Hematopoietic multipotent progenitor cell (in vitro differentiated cells): Measurements from ENCODE around the gene PTGIR. TPM values are rescaled to one million over a fixed set of nuclear protein-coding genes. Genes with fewer than 3 reads are reported as not detected.

ENCODE experiments used
- DNase-seq, 3 donors: peaks; one replicate each; pipeline ENCODE4 v3.0.0-alpha.2; 2011 to 2015; ENCODE audit warnings: low read depth in 2 of 3, low spot score in 2 of 3
- total RNA-seq: library from RNA; depleted of rRNA; stranded (reverse); fragments of >200 nt; gene quantifications from one replicate; pipeline ENCODE4 v1.2.3, GENCODE V29; 2012

The PTGIR gene, protein sequence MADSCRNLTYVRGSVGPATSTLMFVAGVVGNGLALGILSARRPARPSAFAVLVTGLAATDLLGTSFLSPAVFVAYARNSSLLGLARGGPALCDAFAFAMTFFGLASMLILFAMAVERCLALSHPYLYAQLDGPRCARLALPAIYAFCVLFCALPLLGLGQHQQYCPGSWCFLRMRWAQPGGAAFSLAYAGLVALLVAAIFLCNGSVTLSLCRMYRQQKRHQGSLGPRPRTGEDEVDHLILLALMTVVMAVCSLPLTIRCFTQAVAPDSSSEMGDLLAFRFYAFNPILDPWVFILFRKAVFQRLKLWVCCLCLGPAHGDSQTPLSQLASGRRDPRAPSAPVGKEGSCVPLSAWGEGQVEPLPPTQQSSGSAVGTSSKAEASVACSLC
- 4.3 TPM for total RNA-seq

DNA sequence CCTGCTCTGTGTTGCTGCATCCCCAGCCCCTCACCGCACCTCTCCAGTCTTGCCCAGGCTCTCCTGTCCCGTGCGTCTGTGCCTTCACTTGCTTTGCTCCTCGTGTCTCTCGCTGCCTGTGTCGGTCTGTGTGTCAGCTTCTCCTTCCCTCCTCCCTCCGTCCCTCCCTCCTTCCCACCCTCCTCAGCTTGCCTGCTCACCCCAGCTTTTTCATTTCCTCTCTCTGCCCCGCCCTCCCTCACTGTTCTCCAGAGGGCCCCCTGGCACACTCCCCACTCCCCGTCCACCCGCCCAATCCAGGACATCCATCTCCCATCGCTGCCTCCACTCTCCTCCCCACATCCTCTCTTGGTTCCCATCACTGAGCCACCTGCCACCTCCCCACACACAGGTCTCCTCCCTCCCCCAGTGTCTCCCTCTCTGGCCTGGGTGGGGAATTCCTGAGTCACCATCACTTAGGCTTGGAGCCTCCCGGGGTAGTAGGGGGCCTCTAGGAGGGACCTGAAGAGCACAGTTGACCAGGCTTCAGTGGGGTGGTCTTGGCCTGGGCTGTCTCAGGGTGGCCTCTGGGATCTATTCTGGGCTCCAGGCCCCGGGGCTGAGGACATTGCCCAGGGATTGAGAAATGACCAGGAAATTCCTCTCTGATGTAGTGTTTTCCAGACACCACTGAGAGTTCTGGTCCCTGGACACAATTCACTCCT lies at the start of gene PTGIR:
Gene PTGIR, minus strand, starts transcription at position 132 of the 704 bp plus-strand sequence. CDS start 864 bp downstream, outside the sequence.
- peak in 1 of 3 donors; percentile 40 for DNase-seq

DNA sequence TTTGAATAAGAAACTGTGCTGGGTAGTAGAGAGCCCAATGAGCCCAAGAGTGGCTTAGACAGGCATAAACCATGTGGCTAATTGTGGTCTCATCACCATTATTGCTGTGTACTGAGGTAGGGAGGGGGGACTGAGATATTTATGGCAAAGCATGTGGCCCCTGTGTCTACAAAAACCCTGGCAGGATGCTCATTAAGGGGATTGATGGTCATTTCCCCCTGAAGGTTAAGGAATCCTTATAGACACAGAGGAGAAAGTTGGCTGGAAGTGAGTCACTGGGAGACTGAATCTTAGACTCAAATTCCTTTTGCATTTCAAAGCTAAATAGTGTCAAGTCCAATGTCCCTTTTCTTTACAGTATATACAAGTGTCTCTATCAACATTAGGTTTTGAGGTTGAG lies 45.9 kb upstream of the PTGIR start:
- DNase-seq, result no peak

DNA sequence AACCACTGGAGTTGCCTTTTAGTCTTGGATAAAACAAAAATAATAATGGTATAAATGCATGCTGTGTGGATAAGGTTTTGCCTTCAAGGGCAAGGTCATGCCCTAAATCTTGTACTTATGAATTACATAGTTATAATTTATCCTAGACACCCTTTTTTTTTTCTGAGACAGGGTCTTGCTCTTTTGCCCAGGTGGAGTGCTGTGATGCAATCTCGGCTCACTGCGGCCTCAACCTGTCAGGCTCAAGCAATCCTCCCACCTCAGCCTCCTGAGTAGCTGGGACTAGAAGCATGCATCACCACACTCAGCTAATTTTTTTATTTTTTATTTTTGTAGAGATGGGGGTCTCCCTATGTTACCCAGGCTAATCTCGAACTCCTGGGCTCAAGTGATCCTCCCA lies 43.8 kb upstream of the PTGIR start:
- no peak for DNase-seq

DNA sequence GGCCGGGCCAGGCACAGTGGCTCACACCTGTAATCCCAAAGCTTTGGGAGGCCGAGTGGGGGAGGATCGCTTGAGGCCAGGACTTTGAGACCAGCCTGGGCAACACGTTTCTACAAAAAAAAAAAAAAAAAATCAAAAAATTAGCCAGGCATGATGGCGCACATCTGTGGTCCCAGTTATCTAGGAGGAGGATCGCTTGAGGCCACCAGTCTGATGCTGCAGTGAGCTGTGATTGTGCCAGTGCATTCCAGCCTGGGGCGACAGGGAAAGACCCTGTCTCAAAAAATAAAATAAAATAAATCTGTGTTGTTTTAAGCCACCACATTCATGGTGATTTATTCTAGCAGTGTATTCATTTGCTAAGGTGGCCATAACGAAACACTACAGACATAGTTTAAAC lies 40.2 kb upstream of the PTGIR start:
- no peak for DNase-seq

DNA sequence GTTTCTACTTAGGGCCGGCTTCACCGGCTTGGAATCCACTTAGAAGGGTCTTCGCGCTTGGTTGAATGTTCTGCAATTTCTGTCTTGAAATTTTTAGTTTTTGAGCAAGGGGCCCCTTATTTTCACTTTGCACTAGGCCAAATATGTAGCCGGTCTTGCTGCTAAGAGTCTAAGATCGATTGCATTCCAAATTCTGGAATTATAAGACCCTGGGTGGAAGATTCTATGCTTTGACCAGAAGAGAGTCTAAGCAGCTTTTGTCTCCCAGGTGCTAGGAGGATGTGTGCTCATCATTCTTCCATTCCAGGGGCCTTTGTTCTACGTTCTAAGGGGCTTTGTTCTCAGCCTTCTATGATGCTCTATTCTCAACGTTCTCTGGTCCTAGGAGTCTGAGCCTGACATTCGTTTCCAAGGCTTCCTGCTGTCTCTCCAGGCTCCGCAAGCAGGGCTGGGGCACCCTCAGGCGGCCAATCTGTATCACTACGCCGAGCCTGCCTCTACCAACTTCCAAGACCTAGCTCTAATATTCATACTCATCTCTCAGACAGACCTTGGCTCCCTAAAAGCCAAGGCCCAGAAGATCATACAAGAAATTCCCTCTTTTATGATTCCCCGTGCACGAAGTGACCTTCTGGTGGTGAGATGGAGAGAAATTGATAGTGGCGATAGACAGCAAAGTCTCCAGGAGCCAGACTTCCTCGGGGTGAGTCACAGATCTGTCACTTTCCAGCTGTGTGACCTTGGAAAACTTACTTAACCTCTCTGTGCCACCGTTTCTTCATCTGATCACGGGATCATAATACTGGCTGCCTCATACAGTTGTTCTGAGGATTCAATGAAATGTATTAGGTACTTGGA lies 37.1 kb upstream of the PTGIR start:
- DNase-seq, result peak; percentile 52 to 92 (median 84)

DNA sequence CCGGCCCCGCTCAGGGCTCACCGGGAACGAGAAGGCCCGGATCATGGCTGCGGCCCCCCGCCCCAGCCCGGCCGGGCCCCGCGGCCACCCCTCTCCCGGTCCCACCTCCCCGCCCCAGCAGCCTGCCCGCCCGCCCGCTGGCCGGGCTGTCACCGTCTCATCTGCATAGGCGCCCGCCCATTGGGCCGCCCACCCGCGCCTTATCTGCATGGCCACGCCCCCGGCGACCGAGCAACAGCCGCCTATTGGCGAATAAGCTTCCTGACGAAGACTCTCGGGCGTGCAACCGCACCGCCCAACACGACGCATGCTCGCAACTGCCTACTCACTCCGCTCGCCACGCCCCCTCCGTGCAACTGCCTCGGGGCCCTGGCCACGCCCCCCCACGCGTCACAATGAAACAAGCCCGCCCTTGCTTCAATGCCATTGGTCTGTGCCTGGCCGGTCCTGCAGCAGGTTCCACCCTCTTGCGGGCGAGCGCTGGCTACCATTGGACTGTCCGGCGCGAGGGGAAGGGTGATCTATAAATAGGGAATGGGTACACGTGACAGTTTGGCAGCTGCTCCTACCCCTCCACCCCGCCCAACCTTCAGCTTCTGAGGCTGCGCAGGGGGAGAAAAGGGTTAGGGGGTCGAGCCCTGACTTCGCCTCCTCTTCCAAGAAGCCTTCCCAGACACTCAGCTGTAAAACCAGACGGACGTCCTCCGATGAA lies 36.3 kb upstream of the PTGIR start, which contains the start of gene DACT3:
Gene DACT3, minus strand, starts transcription at position 163 of the 712 bp plus-strand sequence. Its CDS starts 118 bp downstream, at position 45.
- peak; percentile 99 to 100 (median 100) for DNase-seq

DNA sequence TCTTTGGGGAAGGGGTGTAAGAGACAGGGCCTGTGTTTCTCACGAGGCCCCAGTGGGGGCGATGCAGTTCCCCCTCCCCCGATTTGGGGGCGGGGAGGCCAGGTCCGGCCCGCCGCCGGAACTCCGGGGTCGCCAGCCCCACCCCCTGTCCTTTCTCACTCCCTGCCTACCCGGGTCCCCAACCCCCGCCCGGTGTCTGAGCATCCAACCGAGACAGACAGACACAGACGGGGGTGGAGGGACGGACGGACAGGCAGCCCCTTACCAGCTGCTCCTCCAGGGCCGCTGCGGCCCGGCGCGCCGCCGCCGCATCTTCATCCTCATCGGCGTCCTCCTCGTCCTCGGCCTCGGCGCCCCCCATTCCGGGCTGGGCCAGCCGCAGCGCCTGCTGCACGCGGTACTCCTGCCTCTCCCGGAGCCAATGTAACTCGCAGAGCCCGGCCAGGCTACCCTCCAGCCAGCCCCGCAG lies 35.7 kb upstream of the PTGIR start:
- no peak for DNase-seq

DNA sequence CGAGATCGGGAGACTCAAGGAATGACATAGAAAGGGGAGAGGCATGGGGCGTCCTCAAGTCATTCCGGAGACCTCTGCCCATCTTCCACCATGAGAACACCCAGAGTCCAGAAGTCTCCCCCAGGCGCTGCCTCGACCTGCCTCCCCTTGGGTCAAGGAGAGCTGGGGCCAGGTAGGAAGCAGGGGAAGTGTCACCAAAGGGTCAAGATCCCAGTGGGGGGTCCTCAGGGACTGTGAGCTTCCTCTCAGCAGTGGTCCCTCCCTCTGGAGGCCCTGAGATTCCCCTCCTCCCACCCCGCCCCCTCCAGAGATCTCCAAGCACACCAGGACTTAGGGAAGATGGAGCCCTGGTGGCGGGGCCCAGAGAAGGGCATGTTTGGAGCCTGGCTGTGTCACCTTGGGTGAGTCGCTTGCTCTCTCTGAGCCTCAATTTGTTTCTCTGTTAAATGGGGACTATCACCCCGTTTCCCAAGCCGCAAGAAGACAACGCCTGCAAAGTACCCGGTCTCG lies 35.2 kb upstream of the PTGIR start:
- DNase-seq, result no peak

DNA sequence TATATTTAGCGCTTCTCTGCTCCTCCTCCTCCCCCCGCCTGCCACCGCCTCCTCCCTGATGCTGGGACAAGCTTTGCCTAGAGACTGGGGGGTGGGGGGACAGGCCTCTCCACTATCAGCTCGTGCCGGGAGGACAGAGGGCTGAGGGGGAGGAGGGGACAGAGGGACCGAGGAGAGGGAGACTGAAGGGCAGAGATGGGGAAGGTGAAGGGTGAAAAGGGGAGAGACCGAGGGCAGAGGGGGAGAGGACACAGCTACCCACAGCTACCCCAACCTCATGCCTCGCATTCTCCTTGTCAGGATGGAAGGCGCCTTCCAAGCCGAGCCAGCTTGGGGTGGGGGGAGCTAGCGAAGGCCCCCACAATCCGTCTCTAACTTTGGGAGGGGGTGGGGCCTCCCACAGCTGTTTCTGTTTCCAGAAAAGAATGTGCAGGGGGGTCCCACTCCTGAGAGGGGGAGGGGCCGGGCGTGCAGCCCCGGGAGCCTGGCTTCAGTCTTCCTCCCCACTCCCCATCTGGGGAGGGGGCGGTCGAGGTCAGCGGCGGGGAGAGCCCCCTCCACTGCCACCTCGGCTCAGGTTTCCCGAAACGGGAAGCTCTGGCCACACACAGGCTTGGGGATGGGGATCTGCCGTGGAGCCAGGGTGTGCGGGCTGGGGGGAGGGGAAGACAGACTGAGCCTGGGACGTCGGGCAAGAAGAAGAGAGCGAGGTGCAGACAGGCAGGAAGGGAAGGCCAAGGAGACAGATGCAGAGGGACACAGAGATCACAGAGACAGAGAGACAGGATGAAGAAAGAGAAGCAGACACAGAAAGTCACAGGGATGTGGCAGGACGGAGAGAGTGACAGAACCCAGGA lies 34.5 kb upstream of the PTGIR start:
- no peak for DNase-seq

DNA sequence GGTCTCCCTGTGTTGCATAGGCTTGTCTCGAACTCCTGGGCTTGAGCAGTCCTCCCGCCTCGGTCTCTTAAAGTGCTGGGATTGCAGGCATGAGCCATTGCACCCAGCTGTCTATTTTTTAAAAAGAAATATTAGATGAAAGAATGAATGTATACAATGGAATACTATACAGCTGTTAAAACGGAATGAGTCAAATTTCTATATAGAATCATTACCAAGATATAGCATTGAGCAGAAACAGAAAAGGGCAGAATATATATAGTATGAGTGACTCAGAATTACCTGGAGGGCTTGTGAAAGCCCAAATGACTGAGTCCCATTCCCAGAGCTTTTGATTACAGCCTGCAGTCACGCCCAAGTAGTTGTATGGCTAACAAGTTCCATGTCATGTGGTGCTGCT lies 31.7 kb upstream of the PTGIR start:
- no peak for DNase-seq

DNA sequence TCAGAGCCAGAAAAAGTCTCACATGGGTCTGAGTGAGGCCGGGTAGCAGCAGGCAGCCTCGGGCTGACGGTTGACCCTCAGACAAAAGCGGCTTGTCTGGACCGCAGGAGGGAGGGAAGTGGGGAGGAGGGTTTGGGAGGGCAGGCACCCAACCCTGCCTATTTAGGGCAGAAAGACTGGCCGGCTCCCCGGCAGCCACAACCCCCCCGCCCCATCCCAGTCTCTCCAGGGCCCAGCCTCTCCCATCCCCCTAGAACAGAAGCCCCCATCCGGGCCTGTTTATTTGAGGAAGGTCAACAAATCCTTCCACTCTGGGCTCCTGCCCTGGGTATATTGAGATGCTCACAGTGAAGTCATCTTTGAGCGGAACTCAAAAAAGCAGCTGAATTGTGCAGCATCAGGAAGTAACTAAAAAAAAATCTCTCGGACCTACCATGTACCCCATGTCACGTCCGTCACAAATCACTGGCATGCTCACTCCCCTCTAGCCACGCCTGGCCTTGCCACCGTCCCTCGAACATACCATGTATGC lies 29.8 kb upstream of the PTGIR start:
- DNase-seq, result no peak

DNA sequence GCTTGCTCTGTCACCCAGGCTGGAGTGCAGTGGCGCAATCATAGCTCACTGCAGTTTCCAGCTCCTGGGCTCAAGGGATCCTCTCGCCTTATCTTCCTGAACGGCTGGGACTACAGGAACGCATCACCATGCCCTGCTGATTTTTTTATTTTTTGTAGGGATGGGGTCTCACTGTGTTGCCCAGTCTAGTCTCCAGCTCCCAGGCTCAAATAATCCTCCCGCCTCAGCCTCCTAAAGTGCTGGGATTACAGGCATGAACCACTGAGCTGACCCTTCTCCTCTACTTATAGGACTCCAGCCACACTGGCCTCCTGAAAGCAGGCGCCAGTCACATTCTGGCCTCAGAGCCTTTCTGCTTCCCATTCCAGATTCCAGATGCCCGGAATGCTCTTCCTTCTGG lies 25.6 kb upstream of the PTGIR start:
- DNase-seq, result no peak

DNA sequence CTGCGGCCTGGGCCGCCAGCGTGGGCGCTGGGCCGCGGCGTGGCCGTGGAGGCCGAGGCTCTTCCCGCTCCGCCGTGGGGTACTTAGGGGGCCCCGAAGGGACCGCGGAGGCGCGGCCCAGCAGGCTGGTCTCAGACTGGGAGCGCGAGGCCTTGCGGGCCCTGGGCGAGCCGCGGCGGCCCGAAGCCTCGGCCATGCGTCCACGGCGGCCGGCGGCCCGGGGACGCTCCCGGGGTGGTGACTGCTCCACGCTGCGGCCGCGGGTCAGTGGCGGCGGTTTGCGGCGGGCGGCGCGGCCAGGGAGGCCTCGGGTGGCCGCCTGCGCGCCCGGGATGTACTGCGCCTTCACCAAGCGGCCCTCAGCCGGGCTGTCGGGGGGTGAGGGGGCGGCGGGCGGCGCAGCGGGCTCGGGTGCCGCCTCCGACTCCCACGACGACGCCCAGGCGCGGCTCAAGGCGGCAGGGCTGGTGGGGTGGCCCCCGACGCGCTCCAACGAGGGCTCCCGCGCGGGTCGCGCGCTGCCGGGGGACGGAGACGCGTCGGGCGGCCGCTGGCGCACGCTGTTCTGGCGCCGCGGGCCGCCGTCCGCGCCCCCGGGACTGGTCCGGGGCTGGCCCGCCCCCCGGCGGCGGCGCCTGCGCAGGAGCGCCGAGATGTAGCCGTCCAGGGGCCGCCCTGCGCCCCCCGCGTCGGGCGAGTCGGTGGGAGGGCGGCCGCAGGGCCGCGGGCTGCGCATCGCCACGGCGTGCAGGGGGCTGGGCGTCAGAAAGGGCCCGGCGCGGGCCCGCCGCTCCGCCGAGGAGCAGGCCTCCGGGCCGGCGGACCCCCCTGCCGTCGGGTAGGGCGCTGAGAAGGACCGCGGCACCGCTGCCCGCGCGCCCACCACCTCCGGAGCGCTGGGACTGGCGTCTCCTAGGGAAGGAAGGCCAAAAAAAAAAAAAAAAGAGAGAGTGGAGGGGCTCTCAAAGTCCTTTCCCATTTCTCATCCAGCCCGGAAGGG lies 24.4 kb upstream of the PTGIR start:
- DNase-seq, result no peak

DNA sequence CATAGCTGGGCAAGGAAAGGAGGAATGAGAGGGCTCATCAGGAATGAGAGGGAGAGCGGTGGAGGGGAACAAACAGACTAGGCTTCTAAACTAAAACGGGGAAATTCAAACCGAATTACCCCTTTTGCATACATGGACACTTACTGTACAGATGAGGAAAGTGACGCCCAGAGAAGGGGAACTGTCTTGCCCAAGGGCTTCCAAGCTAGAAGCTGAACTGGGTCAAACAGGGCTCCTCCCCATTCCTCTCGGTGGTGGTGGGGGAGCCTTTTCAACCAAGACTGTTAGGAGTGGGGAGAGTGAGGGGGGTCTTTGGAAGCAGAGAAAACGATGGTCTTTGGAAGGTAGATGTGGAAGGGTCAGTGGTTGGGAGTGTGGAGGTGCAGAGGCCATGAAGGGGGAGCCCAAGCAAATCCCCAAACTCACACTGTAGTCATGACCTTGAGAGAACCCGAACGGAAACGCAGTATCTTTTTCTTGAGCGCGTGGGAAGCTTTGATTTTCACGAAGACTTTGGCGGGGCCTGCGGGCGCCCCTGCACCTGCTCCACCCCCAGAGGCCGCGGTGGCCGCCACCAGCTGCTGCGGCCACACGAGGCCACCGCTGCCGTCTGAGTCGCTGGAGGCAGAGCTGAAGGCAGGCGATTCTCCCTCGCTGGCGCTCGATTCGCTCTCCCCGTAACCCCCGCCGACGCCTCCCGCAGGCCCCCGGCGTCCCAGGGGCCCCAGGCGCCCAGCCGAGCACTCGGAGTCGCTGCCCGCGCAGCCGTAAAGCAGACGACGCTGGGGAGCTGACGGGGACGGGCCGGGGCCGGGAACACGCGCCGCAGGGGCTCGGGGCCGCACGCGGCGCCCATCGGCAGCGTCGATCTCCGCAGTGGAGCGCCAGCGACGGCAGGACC lies 23.4 kb upstream of the PTGIR start:
- DNase-seq, result no peak

DNA sequence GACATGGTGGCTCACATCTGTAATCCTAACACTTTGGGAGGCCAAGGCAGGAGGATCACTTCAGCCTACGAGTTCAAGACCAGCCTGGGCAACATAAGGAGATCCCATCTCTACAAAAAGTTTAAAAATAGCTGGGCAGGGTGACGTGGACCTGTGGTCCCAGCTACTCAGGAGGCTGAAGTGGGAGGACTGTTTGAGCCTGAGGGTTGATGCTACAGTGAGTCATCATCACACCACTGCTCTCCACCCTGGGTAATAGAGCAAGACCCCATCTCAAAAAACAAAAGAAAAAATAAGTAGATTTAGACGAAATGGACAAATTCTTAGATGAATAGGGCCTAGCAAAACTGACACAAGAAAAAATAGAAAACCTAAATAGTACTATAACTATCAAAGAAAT lies 21.5 kb upstream of the PTGIR start:
- DNase-seq, result no peak

DNA sequence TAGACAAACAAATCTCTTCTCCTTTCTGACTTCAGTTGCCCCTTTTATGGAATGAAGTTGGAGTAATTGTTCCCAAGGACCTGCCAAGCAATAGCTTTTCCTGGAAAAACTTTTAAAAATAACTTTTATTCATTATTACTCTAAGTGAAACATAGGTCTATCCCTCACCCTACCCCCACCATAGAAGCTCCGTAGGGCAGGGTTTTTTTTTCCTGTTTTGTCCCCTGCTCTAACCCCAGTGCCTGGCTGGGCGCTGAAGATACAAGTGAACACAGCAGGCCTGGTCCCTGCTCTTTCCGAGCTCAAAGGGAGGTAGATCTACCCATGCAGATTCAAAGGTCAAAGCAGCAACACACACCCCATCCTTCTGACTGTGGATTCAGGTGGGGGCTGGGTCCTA lies 19.8 kb upstream of the PTGIR start:
- DNase-seq, result no peak

DNA sequence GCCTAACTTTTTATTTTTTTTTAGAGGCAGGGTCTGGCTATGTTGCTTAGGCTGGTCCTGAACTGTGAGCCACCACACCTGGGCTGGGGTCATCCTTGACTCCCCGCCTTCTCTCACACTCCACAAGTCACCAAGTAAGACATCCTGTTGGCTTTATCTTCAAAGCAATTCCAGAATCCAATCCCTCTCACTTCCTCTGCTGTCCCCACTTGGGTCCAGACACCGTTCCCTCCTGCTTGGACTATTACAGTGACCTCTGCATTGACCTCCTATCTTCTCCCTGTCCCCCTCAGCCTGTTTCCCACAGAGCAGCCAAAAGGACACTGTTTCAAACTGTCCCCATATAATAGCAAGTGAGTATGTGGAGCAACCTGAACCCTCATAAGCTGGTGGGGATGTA lies 15.8 kb upstream of the PTGIR start:
- no peak for DNase-seq
